ENCODE data around the gene CCDC17. TPM values are rescaled to one million over a fixed set of nuclear protein-coding genes. Genes with fewer than 3 reads are reported as not detected.

The CCDC17 gene
- total and polyA plus RNA-seq, 4 experiments from 2014 or later = 0.25 to 8.3 (median 7.6) TPM; not detected in 1

- no peaks in the 10 kb centered on the region for H3K9me3 ChIP-seq (ENCODE audit: control insufficient read depth in 1 of 2, low read length in 2 of 2)
- Mint-ChIP-seq H3K4me3 (peak overlapping the region in 1 of 8 donors; percentile 9), H3K27ac (peak overlapping the region in 2 of 7 donors; percentile 22 to 24), H3K27me3 (no peaks in the 10 kb centered on the region), H3K9me3 (no peaks in the 10 kb centered on the region), H3K36me3 (peaks cover 25 to 40% of the 10 kb centered on the region in 2 donors), H3K4me1 (peaks cover 18 to 36% (median 27%) of the 10 kb centered on the region in 4 donors)
- no peak for DNase-seq
- CTCF ChIA-PET (ENCODE audit: partially characterized antibody) = no interaction called here
- POLR2A ChIA-PET (ENCODE audit: partially characterized antibody) = no interaction called here
- H3K27ac ChIP-seq (ENCODE audit: low read depth, low read length) = no peak overlapping the region
- no peak overlapping the region for H3K4me3 ChIP-seq (ENCODE audit: low read length in 2 of 2)
- intact Hi-C loops (cut with micrococcal nuclease) = no loop called here
- H3K27me3 ChIP-seq (ENCODE audit: insufficient read depth, low read length) = no peaks in the 10 kb centered on the region
- H3K36me3 ChIP-seq (ENCODE audit: insufficient read depth, low read length) = peaks cover 17% of the 10 kb centered on the region
- peaks cover 5% of the 10 kb centered on the region for H3K4me1 ChIP-seq (ENCODE audit: insufficient read depth, low read length)
These were observed 29.4 kb downstream of the CCDC17 start for GRCh38 chr1:45594412-45594811.

DNA sequence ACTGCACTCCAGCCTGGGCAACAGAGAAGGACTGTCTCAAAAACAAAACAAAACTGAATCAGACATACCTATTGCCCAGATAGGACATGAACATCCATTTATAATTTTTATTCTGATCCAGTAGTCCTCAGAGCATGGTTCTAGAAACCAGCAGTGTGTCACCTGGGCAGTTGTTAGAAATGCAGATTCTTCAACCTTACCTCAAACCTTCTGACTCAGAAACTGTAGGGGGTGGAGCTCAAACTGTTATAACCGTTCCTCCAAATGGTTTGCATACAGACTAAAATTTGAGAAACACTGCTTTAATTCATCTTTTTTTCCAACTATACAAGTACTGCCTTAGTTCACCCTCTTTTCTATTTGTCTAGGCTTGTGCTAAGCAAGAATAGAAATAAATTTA is 34.0 kb downstream of the CCDC17 start:
- Mint-ChIP-seq H3K4me3 (no peak overlapping the region), H3K27me3 (no peaks in the 10 kb centered on the region), H3K36me3 (peaks cover 13 to 30% of the 10 kb centered on the region in 2 donors), H3K9me3 (peaks cover 0 to 5% (median 0%) of the 10 kb centered on the region in 8 donors), H3K27ac (peak overlapping the region in 2 of 7 donors; percentile 29 to 52), H3K4me1 (peaks cover 25 to 51% (median 33%) of the 10 kb centered on the region in 4 donors)
- Histone ChIP-seq H3K36me3 (ENCODE audit: insufficient read depth, low read length) (peaks cover 17% of the 10 kb centered on the region), H3K27me3 (ENCODE audit: insufficient read depth, low read length) (no peaks in the 10 kb centered on the region), H3K9me3 (ENCODE audit: control insufficient read depth in 1 of 2, low read length in 2 of 2) (no peaks in the 10 kb centered on the region), H3K4me1 (ENCODE audit: insufficient read depth, low read length) (peaks cover 23% of the 10 kb centered on the region), H3K4me3 (ENCODE audit: low read length in 2 of 2) (no peak overlapping the region), H3K27ac (ENCODE audit: low read depth, low read length) (no peak overlapping the region)
- intact Hi-C loops (cut with micrococcal nuclease) = loop anchor here (10.0 kb wide), 1 partner anchor 785 kb away; the partner anchor contains the start of genes BTBD19, DYNLT4 and PLK3
- ChIA-PET CTCF (ENCODE audit: partially characterized antibody) (interaction anchor here (0.7 kb wide), 1 partner anchor 19 kb away, joined by 3 read pairs; no protein-coding TSS in a partner anchor), POLR2A (ENCODE audit: partially characterized antibody) (no interaction called here)
- no peak for DNase-seq

- Mint-ChIP-seq H3K4me3 (peak overlapping the region; percentile 93 to 100 (median 100)), H3K27me3 (no peaks in the 10 kb centered on the region), H3K27ac (peak overlapping the region; percentile 93 to 98 (median 95)), H3K36me3 (peaks cover 4 to 32% of the 10 kb centered on the region in 2 donors), H3K9me3 (peaks cover 0 to 10% (median 0%) of the 10 kb centered on the region in 8 donors), H3K4me1 (peaks cover 28 to 53% (median 40%) of the 10 kb centered on the region in 4 donors)
- no peak for DNase-seq
- Histone ChIP-seq H3K9me3 (ENCODE audit: control insufficient read depth in 1 of 2, low read length in 2 of 2) (no peaks in the 10 kb centered on the region), H3K4me1 (ENCODE audit: insufficient read depth, low read length) (peaks cover 26% of the 10 kb centered on the region), H3K36me3 (ENCODE audit: insufficient read depth, low read length) (peaks cover 5% of the 10 kb centered on the region), H3K27ac (ENCODE audit: low read depth, low read length) (peak overlapping the region; percentile 88), H3K27me3 (ENCODE audit: insufficient read depth, low read length) (no peaks in the 10 kb centered on the region), H3K4me3 (ENCODE audit: low read length in 2 of 2) (peak overlapping the region in 1 of 2 donors; percentile 99)
- intact Hi-C loops (cut with micrococcal nuclease) = loop anchor here (10.0 kb wide), 1 partner anchor 782 kb away; the partner anchor contains the start of genes BTBD19, DYNLT4 and PLK3
- ChIA-PET CTCF (ENCODE audit: partially characterized antibody) (interaction anchor here (0.9 to 1.3 kb wide), 2 partner anchors 13 to 99 kb away, joined by 3 read pairs; partner anchors contain the start of gene GPBP1L1), POLR2A (ENCODE audit: partially characterized antibody) (interaction anchor here (1.0 to 4.5 kb wide), 4 partner anchors 13 to 247 kb away, joined by 3 to 72 read pairs (median 4); partner anchors contain the start of genes GPBP1L1, MUTYH, TMEM69 and TOE1)
These were observed 37.1 kb downstream of the CCDC17 start for GRCh38 chr1:45586769-45587168.

GRCh38 chr1:45585496-45586075 is 38.3 kb downstream of the CCDC17 start:
- no peaks in the 10 kb centered on the region for H3K9me3 ChIP-seq (ENCODE audit: control insufficient read depth in 1 of 2, low read length in 2 of 2)
- peak overlapping the region; percentile 88 for H3K27ac ChIP-seq (ENCODE audit: low read depth, low read length)
- Mint-ChIP-seq H3K4me3 (peak overlapping the region; percentile 93 to 100 (median 100)), H3K4me1 (peaks cover 25 to 47% (median 36%) of the 10 kb centered on the region in 4 donors), H3K27me3 (no peaks in the 10 kb centered on the region), H3K27ac (peak overlapping the region; percentile 93 to 99 (median 98)), H3K9me3 (peaks cover 0 to 10% (median 0%) of the 10 kb centered on the region in 8 donors), H3K36me3 (peaks cover 0 to 25% of the 10 kb centered on the region in 2 donors)
- intact Hi-C loops (cut with micrococcal nuclease) = loop anchor here (10.0 kb wide), 1 partner anchor 781 kb away; the partner anchor contains the start of genes BTBD19, DYNLT4 and PLK3
- H3K36me3 ChIP-seq (ENCODE audit: insufficient read depth, low read length) = no peaks in the 10 kb centered on the region
- POLR2A ChIA-PET (ENCODE audit: partially characterized antibody) = interaction anchor here (0.7 to 4.6 kb wide), 14 partner anchors 8 to 755 kb away, joined by 3 to 72 read pairs (median 11); partner anchors contain the start of genes AKR1A1, CCDC163, GPBP1L1 and HECTD3
- peak overlapping the region; percentile 99 for H3K4me3 ChIP-seq (ENCODE audit: low read length in 2 of 2)
- H3K4me1 ChIP-seq (ENCODE audit: insufficient read depth, low read length) = peaks cover 26% of the 10 kb centered on the region
- CTCF ChIA-PET (ENCODE audit: partially characterized antibody) = interaction anchor here (1.1 to 1.2 kb wide), 2 partner anchors 41 to 100 kb away, joined by 3 to 4 read pairs; partner anchors contain the start of gene GPBP1L1
- H3K27me3 ChIP-seq (ENCODE audit: insufficient read depth, low read length) = no peaks in the 10 kb centered on the region
- no peak for DNase-seq

- Mint-ChIP-seq H3K9me3 (peaks cover 0 to 10% (median 0%) of the 10 kb centered on the region in 8 donors), H3K27ac (peak overlapping the region; percentile 93 to 99 (median 98)), H3K27me3 (no peaks in the 10 kb centered on the region), H3K36me3 (peaks cover 0 to 24% of the 10 kb centered on the region in 2 donors), H3K4me3 (peak overlapping the region; percentile 93 to 100 (median 100)), H3K4me1 (peaks cover 25 to 46% (median 35%) of the 10 kb centered on the region in 4 donors)
- Histone ChIP-seq H3K4me3 (ENCODE audit: low read length in 2 of 2) (peak overlapping the region; percentile 99), H3K4me1 (ENCODE audit: insufficient read depth, low read length) (peaks cover 26% of the 10 kb centered on the region), H3K9me3 (ENCODE audit: control insufficient read depth in 1 of 2, low read length in 2 of 2) (no peaks in the 10 kb centered on the region), H3K36me3 (ENCODE audit: insufficient read depth, low read length) (no peaks in the 10 kb centered on the region), H3K27ac (ENCODE audit: low read depth, low read length) (peak overlapping the region; percentile 88), H3K27me3 (ENCODE audit: insufficient read depth, low read length) (no peaks in the 10 kb centered on the region)
- intact Hi-C loops (cut with micrococcal nuclease) = loop anchor here (10.0 kb wide), 1 partner anchor 780 kb away; the partner anchor contains the start of genes BTBD19, DYNLT4 and PLK3
- POLR2A ChIA-PET (ENCODE audit: partially characterized antibody) = interaction anchor here (0.8 to 4.6 kb wide), 13 partner anchors 8 to 778 kb away, joined by 3 to 72 read pairs (median 15); partner anchors contain the start of genes AKR1A1, CCDC163, DYNLT4 and GPBP1L1
- DNase-seq = no peak
- CTCF ChIA-PET (ENCODE audit: partially characterized antibody) = interaction anchor here (1.1 to 1.2 kb wide), 2 partner anchors 40 to 101 kb away, joined by 3 to 4 read pairs; partner anchors contain the start of gene GPBP1L1
These were observed 38.8 kb downstream of the CCDC17 start for GRCh38 chr1:45585110-45585426.

- peak overlapping the region; percentile 93 to 100 (median 100) for H3K4me3 Mint-ChIP-seq
- no peaks in the 10 kb centered on the region for H3K36me3 ChIP-seq (ENCODE audit: insufficient read depth, low read length)
- peak; percentile 87 to 94 (median 89) for DNase-seq
- H3K4me1 Mint-ChIP-seq = peaks cover 25 to 44% (median 35%) of the 10 kb centered on the region in 4 donors
- H3K36me3 Mint-ChIP-seq = peaks cover 0 to 24% of the 10 kb centered on the region in 2 donors
- peak overlapping the region; percentile 94 to 100 (median 99) for H3K27ac Mint-ChIP-seq
- intact Hi-C loops (cut with micrococcal nuclease) = loop anchor here (1.0 to 10.0 kb wide), 6 partner anchors 84 to 847 kb away; partner anchors contain the start of genes BTBD19, CCDC163, DYNLT4 and KIF2C
- CTCF ChIA-PET (ENCODE audit: partially characterized antibody) = interaction anchor here (1.1 to 1.2 kb wide), 2 partner anchors 40 to 101 kb away, joined by 3 to 4 read pairs; partner anchors contain the start of gene GPBP1L1
- POLR2A ChIA-PET (ENCODE audit: partially characterized antibody) = interaction anchor here (0.8 to 4.6 kb wide), 22 partner anchors 8 to 854 kb away, joined by 3 to 72 read pairs (median 4); partner anchors contain the start of genes AKR1A1, CCDC163, DYNLT4 and GPBP1L1
- H3K4me1 ChIP-seq (ENCODE audit: insufficient read depth, low read length) = peaks cover 26% of the 10 kb centered on the region
- H3K27me3 ChIP-seq (ENCODE audit: insufficient read depth, low read length) = no peaks in the 10 kb centered on the region
- peak overlapping the region; percentile 88 for H3K27ac ChIP-seq (ENCODE audit: low read depth, low read length)
- peaks cover 0 to 10% (median 0%) of the 10 kb centered on the region in 8 donors for H3K9me3 Mint-ChIP-seq
- no peaks in the 10 kb centered on the region for H3K9me3 ChIP-seq (ENCODE audit: control insufficient read depth in 1 of 2, low read length in 2 of 2)
- no peaks in the 10 kb centered on the region for H3K27me3 Mint-ChIP-seq
- peak overlapping the region; percentile 99 for H3K4me3 ChIP-seq (ENCODE audit: low read length in 2 of 2)
These were observed 39.3 kb downstream of the CCDC17 start for GRCh38 chr1:45584351-45585109.

All from CD4-positive, alpha-beta memory T cell (primary cell).